IPS-20b (cell line): ENCODE measurements around the gene ELOVL1.

ENCODE experiments used
- H3K27ac ChIP-seq: one replicate; pipeline ENCODE4 v1.5.1; 2013; ENCODE audit warnings: low read length
- H3K27me3 ChIP-seq: 2 replicates; pipeline ENCODE4 v1.6.1; 2013; ENCODE audit warnings: mild to moderate bottlenecking, low read length, inconsistent platforms; ENCODE audit not compliant: insufficient read depth
- H3K36me3 ChIP-seq: 2 replicates; pipeline ENCODE4 v1.6.1; 2013; ENCODE audit warnings: low read depth, mild to moderate bottlenecking, inconsistent platforms, low read length, moderate library complexity; ENCODE audit not compliant: insufficient read depth
- H3K4me1 ChIP-seq: 2 replicates; pipeline ENCODE4 v1.6.1; 2013; ENCODE audit warnings: mild to moderate bottlenecking, control low read depth, inconsistent platforms, low read length, moderate library complexity; ENCODE audit not compliant: insufficient read depth
- H3K4me3 ChIP-seq: 2 replicates; pipeline ENCODE4 v1.5.1; 2013; ENCODE audit warnings: mild to moderate bottlenecking, low read length, inconsistent platforms
- H3K9ac ChIP-seq: 2 replicates; pipeline ENCODE4 v1.6.1; 2013; ENCODE audit warnings: low read depth, mild to moderate bottlenecking, inconsistent platforms, low read length, moderate library complexity
- H3K9me3 ChIP-seq: 2 replicates; pipeline ENCODE4 v1.6.1; 2013; ENCODE audit warnings: mild to moderate bottlenecking, low read depth, low read length, inconsistent platforms; ENCODE audit not compliant: insufficient read depth

ELOVL1 gene

GRCh38 chr1:43319288-43319687 lies 48.5 kb downstream of the ELOVL1 start:
- no peaks in the 10 kb centered on the region for H3K9me3 ChIP-seq
- H3K36me3 ChIP-seq = no peaks in the 10 kb centered on the region
- H3K27me3 ChIP-seq = no peaks in the 10 kb centered on the region
- H3K27ac ChIP-seq = no peak overlapping the region
- H3K4me1 ChIP-seq = peaks cover under 1% of the 10 kb centered on the region; the same call in 1 of the 2 replicates
- no peak overlapping the region for H3K9ac ChIP-seq
- H3K4me3 ChIP-seq = no peak overlapping the region

GRCh38 chr1:43318831-43319230 lies 49.0 kb downstream of the ELOVL1 start:
- H3K9me3 ChIP-seq = no peaks in the 10 kb centered on the region
- no peaks in the 10 kb centered on the region for H3K4me1 ChIP-seq
- H3K36me3 ChIP-seq = no peaks in the 10 kb centered on the region
- H3K9ac ChIP-seq = no peak overlapping the region
- H3K27me3 ChIP-seq = no peaks in the 10 kb centered on the region
- no peak overlapping the region for H3K27ac ChIP-seq
- H3K4me3 ChIP-seq = no peak overlapping the region

- no peak overlapping the region for H3K9ac ChIP-seq
- H3K4me1 ChIP-seq = no peaks in the 10 kb centered on the region
- H3K27me3 ChIP-seq = no peaks in the 10 kb centered on the region
- no peak overlapping the region for H3K4me3 ChIP-seq
- H3K9me3 ChIP-seq = no peaks in the 10 kb centered on the region
- H3K36me3 ChIP-seq = no peaks in the 10 kb centered on the region
- no peak overlapping the region for H3K27ac ChIP-seq
Measured at GRCh38 chr1:43317817-43318471, 49.9 kb downstream of the ELOVL1 start.

- H3K27me3 ChIP-seq = no peaks in the 10 kb centered on the region
Measured at GRCh38 chr1:43316738-43317520, 50.9 kb downstream of the ELOVL1 start.

GRCh38 chr1:43315963-43316737 lies 51.7 kb downstream of the ELOVL1 start:
- Histone ChIP-seq H3K27ac (no peak overlapping the region), H3K4me1 (no peaks in the 10 kb centered on the region), H3K9ac (no peak overlapping the region), H3K36me3 (no peaks in the 10 kb centered on the region), H3K27me3 (no peaks in the 10 kb centered on the region), H3K4me3 (no peak overlapping the region), H3K9me3 (no peaks in the 10 kb centered on the region)

More at GRCh38 chr1:43316738-43317520, 50.9 kb downstream of the ELOVL1 start:
- no peak overlapping the region for H3K9ac ChIP-seq
- H3K36me3 ChIP-seq = no peaks in the 10 kb centered on the region
- no peak overlapping the region for H3K27ac ChIP-seq
- H3K4me3 ChIP-seq = no peak overlapping the region
- no peaks in the 10 kb centered on the region for H3K9me3 ChIP-seq
- no peaks in the 10 kb centered on the region for H3K4me1 ChIP-seq

- Histone ChIP-seq H3K27ac (no peak overlapping the region), H3K9ac (no peak overlapping the region), H3K4me1 (no peaks in the 10 kb centered on the region), H3K4me3 (no peak overlapping the region), H3K9me3 (no peaks in the 10 kb centered on the region), H3K27me3 (no peaks in the 10 kb centered on the region), H3K36me3 (no peaks in the 10 kb centered on the region)
Measured at GRCh38 chr1:43315481-43315880, 52.3 kb downstream of the ELOVL1 start.

DNA sequence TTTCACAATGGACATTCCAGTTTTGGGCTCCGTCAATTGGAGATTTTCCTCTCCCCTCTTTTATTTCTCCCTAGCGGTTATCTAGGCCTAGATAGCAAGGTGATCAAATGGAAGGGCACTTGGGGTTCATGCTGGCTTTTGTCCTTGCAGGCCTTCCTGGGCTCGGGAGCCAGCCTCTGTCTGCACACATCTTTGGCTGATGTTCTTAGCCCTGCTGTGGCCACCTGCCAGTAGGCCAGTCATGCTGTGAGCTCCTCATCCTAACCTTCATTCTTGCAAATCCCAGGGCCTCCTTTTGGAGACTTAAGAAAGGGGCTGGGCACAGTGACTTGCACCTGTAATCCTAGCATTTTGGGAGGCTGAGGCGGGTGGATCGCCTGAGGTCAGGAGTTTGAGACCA lies 53.6 kb downstream of the ELOVL1 start:
- no peak overlapping the region for H3K9ac ChIP-seq
- no peaks in the 10 kb centered on the region for H3K36me3 ChIP-seq
- no peak overlapping the region for H3K27ac ChIP-seq
- H3K4me1 ChIP-seq = no peaks in the 10 kb centered on the region
- no peaks in the 10 kb centered on the region for H3K9me3 ChIP-seq
- H3K27me3 ChIP-seq = no peaks in the 10 kb centered on the region
- no peak overlapping the region for H3K4me3 ChIP-seq

DNA sequence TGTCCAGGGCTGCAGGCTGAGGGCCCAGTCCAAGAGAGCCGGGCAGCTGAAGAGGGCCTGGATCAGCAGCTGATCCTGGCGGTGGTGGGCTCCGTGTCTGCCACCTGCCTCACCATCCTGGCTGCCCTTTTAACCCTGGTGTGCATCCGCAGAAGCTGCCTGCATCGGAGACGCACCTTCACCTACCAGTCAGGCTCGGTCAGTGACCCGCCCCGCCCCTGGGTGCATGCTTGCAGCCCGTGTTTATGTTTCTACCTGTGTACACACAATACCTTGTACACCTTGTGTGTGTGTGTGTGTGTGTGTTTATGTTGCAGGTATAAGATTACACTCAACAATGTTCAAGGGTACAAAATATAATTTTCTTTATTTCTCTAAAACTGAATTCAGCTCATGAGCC lies 54.0 kb downstream of the ELOVL1 start:
- Histone ChIP-seq H3K9ac (no peak overlapping the region), H3K4me1 (no peaks in the 10 kb centered on the region), H3K36me3 (no peaks in the 10 kb centered on the region), H3K27me3 (no peaks in the 10 kb centered on the region), H3K27ac (no peak overlapping the region), H3K4me3 (no peak overlapping the region), H3K9me3 (no peaks in the 10 kb centered on the region)
